Daoy (cell line): ENCODE measurements around the gene MLEC. TPM values are rescaled to one million over a fixed set of nuclear protein-coding genes. Genes with fewer than 3 reads are reported as not detected.

Experiments used
- DNase-seq: peaks from one replicate; pipeline ENCODE4 v3.0.0-alpha.2; 2015; ENCODE audit warnings: low read depth
- total RNA-seq: library from RNA; depleted of rRNA; stranded (reverse); fragments of >200 nt; shearing (Covaris generic); gene quantifications from 2 replicates; pipeline ENCODE4 v1.2.3, GENCODE V29; 2014

Gene MLEC
- total RNA-seq, 1 experiment from 2014 or later, result 108 TPM

DNA sequence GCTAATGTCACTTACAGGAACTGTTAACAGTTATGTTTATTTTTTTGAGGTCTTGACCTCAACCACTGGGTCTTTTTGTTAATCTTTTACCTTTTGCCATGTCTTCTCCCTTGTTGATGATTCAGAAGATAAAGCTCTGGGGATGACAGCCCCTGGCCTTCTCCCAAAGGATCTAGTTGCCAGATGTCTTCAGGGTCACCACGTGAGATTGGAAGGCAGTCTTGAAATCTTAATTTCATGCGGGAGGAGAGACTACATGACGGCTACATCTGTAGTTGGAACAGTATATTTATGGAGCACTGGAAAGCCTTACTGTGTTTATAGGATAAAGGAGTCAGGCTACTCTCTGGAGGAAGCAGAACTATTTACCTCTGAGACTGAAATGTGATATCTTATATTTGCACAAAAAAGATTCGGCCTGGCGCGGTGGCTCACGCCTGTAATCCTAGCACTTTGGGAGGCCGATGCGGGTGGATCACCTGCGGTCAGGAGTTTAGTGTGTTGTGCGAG lies 5.6 kb downstream of the MLEC start:
- DNase-seq, result no peak

DNA sequence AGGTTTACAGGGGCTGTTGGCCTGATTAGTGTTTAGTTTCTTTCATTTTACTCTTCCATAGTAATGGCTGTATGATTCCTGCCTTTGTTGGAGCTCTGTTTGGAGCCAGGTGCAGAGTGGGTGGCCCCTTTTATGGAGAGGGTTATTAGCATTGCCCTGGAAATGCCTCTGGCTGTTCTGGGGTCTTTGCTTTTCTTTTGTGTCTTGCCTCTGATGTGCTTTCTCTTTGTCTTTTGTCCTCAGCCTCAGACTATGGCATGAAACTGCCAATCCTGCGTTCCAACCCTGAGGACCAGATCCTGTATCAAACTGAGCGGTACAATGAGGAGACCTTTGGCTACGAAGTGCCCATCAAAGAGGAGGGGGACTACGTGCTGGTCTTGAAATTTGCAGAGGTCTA lies 6.9 kb downstream of the MLEC start:
- no peak for DNase-seq

DNA sequence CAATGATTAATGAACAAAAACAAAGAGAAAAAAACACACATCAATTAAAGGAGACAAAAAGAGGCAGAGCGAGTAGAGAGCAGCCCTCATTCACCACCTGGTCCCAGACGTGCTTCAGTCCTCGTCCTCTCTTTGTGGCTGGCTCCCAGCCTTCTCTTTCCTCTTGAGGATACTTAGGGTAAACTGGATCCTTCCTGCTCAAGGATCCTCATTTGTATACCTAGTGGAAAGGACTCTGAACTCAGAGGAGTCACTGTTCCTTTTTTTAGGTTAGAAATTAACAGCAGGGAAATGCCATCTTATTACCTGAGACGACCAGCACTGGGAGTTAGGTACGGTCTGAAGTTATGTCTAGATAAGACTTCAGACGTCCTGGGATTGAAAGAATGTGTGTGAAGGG lies 9.7 kb downstream of the MLEC start:
- DNase-seq, result no peak

DNA sequence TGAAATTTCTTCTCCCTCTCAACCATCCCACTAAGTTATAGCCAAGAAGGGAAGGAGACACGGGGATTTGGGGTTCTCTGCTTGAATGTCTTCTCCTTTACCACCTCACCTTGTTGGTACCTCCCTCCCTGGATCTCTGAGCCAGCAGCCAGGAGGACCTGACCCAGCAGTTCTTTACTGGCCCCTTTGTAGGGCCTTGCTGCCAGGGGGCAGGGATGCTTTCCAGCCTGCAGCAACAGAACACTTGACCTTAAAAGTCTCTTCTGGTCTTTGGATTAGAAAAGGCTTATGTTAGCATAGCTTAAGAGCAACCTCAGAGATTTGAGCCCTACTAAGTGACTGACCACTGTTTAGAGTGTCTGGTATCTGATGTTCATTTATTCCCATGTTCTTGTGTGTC lies 10.4 kb downstream of the MLEC start:
- no peak for DNase-seq

DNA sequence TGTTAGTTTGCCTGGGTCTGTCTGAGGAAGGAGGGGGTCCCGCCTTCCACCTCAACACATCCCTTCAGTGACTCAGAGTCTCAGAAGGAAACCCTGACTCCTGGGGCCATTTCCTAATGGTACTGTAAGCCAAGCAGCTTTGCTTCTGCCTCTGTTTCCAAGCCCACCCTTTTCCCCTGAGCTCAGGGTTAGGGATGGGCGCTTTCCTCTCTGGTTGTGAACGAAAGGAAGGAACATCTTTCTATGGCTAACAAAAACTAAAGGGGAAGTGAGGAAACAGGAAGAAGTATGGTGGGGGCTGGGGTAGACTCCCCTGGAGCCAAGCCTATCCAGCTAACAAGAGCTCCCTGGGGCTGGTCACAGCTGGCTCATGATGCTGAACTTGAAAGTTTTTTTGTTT lies 11.7 kb downstream of the MLEC start:
- no peak for DNase-seq

DNA sequence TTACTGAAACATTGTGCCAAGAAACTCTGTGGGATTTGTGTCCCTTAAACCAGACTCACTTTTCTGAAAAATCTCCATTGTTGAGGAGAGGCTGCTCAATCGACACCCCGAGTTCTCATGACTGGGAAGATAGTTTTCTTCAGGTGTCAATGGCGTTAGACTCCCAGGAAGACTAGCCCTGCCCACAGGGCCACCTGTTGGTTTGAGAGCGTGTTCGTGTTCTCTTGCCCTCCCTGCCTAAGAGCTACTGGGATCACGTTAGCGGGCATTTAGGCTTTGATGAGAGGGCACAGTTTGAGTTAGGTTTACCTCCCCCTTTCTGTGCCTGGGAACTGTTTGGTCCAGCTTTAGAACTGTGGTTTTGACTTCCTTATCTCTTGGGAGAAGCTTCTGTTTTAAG lies 12.6 kb downstream of the MLEC start:
- no peak for DNase-seq

DNA sequence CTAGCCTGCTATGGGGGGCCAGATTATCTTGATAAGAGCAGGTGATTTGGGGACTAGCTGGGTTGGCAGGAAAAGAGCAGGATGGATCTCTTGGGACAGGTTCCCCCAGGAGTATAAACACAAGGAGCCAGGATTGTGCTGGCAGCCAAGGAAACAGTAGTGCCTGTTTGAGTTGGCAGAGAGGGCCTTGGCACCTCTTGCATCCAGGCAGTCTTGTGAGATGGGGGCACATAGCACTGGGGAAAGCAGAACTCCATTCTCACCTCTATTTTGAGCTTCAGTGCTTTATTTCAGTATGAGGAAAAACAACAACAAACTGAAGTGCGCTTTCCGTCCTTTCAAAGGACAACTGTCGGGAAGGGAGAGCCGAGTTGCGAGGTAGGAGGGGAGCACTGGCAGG lies 13.9 kb downstream of the MLEC start:
- DNase-seq, result no peak

DNA sequence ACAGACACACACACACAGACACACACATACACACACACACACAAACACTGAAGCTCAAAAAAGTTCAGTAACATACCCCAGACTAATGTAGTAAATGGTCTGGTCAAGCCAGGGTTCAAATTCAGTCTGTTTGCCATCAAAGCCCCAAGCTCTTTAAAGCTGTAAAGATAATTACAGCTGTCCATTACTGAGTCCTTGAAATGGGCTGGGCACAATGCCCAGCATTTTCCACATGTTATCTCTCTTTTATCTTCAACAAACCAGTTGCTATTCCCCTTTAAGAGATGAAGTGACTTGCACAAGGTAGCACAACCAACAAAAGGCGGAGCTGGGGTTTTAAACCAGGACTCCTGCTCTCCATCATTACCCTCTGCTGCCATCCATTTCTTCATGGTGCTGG lies 15.7 kb downstream of the MLEC start:
- DNase-seq, result no peak

DNA sequence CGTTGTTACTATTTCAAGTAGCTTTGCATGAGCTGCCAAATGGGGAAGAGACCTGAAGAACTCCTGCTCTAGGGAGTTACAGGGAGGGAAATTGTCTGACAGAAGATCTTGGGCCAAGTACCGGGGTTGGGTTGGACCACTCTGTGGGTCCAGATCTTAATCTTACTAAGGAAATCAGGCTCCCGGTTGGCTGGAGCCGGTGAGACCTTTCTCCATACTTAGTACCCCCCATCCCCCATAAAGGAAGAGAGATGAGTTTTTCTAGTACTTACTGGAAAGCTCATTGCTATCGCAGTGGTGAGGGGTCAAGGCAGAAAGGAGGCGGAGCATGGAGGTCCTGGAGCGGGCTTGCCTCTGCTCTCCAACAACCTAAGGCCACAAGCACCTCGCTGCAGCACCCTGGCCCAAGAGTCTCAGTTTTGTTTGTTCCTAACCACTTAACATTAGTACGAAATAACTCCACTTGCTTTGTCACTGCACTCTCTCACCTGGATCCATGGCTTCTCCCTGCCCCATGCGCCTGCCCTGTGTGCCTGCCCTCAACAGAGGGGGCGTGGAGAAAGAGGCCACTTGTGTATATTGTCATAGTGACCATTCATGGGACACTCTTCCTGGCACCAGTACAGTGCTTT lies 16.5 kb downstream of the MLEC start:
- DNase-seq, result no peak

DNA sequence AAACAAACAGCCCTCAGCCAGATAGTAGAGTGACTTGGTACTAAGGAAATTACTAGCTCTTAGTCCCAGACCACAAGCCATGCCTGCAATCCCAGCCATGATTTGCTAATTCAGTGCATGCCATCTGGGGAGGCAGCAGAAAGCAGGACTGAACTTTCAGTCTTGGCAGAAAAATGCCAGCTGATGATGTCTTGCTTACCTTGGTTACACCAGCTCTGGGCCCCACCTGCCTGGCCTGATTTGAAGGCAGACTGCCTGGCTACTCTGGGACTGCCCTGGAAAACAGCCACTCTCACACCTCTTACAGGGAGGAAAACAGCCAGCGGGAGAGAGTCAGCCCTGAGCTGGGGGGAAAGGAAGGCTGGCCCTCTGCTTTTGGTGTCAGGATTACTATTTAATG lies 18.7 kb downstream of the MLEC start:
- DNase-seq, result no peak

DNA sequence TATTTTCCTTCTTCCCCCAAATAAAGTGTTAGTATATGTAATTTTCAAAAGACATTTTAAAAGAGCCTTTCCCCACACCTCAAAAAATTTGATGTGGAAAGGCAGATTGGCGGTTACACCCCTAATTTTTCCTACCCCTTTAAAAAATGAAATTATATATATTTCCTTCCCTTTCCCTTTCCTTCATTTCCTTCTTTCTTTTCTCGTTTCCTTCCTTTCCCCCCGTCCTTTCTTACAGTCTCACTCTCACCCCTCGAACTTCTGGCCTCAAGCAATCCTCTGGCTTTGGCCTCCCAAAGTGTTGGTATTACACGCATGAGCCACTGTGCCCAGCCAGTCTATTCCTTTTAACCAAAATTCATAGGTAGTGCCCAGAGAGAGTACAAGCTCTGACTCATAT lies 19.1 kb downstream of the MLEC start:
- DNase-seq, result no peak

DNA sequence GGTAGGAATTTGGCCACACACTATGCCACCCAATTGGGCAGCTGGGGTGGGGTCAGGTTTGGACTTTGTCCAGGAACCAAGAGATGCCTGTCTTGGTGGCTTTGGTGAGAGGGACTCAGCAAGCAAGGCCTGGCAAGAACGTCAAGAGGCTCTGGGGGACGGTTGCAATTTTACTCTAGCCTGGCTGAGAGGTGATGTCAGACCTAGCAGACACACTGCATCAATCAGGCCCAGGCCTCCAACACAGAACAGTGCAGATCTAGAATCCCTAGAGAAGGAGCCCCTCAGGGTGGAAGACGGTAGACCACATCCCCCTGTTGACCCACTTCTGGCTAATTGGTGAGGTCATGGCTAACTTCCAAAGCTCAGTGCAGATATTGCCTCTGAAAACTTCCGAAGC lies 21.7 kb downstream of the MLEC start:
- no peak for DNase-seq

DNA sequence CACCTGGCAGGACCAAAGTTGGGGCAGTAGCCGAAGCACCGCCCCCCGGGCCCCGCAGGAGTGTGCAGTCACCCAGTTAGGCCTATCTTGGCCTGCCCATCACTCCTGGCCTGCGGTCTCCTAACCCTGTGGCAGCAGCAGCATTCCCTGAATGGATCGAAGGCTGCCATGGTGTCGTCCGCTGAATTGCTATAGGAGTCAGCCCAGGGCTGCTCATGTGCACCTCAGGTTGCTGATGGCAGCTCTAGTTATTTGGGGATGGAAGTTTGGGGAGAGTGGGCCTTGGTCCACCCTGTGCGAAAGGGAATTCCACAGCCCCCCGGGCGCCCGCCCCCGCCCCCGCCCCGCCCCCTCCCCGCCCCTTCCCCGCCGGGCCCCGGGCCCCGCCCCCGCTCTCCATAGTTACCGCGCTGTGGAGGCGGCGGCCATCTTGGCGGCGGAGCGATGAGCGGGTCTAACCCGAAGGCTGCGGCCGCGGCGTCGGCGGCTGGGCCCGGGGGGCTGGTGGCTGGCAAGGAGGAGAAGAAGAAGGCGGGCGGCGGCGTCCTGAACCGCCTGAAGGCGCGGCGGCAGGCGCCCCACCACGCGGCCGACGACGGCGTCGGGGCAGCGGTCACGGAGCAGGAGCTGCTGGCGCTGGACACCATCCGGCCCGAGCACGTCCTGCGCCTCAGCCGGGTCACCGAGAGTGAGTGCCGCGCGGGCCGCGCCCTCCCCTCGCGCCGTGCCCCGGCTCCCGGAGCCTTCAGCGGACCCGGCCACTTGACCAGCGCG lies 23.3 kb downstream of the MLEC start, which contains the start of gene UNC119B:
TSS of gene UNC119B (plus strand) at position 428 of the 774 bp plus-strand sequence. CDS start at position 445, 17 bp downstream.
- DNase-seq, result peak; percentile 74

DNA sequence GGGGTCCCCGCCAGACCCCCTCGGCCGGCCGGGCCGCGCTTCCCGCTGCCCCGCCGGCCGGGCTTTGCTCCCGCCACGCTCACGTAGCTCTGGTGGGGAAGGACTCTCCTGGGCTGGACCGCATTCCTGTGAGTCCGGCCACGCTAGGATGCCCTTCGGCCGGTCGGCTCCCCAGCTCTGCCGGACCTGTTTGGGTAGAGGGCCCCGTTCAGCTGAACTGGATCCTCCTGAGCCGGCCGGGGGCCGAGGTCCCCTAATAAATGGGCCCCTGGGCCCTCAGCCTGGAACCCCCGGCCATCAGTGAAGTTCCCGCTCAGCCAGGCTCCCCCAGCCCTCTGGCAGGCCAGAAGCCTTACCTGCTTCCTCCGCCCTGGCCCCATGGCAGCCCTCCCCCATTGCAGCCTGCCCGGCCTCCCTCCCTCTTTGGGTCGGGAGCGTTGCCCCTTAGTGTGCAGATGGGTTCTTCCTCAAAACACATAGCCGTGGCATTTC lies 23.9 kb downstream of the MLEC start:
- no peak for DNase-seq

DNA sequence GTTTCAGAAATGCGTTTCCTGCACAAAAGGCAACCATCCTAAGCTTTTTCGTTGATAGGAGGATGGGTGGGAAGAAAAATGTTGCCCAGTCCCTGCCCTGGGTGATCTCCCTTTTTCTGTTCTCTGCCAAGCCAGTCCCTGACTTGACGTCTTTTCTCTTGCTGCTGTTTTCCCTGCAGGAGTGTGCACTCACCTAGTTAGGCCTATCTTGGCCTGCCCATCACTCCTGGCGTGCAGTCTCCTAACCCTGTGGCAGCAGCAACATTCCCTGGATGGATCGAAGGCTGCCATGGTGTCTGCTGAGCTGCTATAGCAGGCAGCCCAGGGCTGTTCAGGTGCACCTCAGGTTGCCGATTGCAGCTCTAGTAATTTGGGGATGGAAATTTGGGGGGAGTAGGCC lies 24.5 kb downstream of the MLEC start:
- DNase-seq, result no peak

DNA sequence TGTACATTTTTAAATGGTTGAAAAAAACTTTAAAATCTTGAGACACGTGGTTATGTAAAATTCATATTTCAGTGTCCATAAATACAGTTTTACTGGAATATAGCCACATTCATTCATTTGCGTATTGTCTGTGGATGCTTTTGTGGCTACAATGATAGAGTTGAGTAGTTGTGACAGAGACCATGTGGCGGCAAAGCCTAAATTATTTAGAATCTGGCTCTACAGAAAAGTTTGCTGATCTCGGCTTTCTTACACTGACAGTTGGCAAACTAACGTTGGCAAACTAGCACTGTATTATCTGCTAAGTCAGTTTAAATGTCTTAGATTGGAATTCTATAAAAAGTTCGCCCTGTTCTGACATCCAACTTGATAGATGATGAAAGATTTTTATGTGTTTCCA lies 25.7 kb downstream of the MLEC start:
- DNase-seq, result no peak

DNA sequence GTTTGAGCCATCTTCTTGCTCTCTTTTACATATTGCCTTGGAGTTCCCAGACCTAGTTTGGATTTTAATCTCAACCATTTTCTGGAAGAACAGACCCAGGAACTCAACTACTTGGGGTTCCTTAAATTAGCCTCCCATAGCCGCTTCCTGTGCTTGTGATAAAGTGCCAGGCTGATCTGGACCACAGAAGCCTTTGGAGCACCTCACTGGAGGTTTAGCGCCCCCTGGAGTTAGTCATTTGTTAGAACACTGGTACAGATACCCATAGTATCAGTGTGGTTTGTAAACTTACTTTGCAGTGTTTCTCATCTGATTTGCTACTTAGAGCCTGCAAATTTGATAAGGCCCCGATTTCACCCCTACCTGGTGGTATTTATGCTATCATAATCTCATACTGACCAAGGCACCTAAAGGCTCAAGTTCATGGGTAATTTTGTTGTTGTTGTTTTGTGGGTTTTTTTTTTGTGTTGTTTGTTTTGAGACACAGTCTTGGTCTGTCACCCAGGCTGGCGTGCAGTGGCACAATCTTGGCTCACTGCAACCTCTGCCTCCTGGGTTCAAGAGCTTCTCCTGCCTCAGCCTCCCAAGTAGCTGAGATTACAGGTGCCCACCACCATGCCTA lies 27.0 kb downstream of the MLEC start:
- DNase-seq, result peak; percentile 73

DNA sequence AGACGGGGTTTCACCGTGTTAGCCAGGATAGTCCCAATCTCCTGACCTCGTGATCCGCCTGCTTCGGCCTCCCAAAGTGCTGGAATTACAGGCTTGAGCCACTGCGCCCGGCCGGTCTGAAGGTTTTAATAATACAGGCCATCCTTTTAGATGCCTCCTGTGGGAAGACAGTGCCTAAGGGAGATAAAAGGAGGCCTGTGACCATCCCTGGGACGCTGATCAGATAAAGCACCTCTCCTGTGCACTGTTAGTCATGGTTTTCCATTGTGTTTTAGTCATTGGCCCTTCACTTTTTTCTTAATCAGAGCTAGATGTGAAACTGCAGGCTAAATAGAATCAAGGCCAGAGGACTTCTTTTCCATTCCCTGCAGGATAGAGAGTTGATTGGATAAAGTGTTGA lies 31.1 kb downstream of the MLEC start:
- DNase-seq, result no peak

DNA sequence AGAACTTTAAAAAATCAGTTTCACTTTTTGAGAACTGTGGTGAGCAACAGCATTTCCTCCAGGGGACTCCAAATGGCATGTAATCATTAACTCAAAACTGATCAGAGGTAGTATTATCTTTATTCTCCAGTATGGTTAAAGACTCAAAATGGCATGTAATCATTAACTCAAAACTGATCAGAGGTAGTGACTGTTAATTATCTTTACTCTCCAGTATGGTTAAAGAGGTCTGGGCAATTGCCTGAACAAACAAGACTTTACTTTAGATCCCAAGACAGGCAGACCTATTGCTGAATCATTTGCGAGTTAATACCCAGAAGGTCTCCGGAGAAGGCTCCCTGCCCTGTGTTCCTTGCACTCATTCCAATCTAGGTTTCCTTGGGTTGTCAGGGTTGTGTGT lies 32.1 kb downstream of the MLEC start:
- no peak for DNase-seq

DNA sequence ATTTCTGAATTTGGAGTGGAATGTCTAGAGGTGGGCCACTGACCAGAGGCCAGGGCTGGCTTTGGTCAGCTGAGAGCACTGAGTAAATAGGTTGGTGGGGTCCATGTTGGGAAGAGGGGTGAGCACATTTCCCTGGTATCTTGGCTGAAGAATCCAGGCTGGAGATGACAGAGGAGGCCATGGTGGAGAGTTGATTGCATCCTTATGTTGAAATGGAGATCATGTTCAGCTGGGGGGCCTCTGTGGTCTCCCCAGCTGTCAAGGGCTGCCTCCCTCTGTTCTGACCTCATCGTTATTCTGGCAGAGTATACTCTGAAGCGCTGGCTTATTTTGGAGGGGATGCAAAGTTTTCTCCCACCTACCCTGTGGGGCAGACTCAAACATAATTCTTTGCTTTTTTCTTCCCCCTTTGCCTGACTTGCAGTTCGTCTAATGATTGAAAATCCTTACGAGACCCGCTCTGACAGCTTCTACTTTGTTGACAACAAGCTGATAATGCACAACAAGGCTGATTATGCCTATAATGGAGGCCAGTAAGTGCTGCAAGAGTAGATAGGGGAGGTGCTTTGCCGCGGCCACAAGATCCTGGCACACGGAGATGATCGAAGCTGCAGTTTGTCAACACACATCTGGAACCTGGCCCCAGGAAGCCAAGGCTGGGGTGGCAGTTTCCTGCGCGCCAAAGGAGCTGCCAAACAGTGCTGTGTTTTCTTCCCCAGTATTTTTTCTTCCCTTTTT lies 32.7 kb downstream of the MLEC start:
- no peak for DNase-seq

DNA sequence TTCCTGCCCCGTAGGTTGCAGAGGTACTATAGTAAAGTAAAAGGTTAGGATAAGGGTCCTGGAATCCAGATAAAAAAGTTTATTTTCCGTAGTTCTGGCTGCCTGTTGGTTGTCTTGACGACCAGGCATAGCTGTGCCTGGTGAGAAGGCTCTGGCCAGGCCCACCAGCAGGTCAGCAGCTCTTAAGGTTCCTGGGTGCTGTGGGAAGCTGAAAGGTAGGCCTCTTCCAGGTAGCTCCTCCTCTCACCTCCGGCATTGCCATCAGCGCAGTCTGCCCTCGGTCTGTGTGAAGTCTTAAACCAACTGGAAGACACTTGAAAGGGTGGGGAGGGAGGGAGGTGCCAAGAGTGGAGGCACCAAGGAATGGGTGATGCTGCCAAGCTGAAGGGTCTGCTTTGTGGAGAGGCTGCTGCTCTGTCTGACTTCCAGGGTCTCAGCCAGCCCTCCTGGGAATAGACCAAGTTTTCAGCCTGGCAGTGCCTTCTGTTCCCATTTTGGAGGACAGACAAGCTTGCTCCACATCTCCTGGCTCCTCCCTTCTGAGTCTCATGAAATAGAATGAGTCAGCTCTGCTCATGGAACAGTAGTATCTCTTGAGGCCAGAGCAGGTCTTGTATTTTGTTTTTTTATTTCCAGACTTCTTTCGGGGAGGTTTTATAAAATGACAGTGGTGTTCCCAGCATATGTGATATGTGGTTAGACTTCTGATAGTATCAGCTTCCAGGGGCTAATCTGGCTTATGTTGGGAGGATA lies 33.5 kb downstream of the MLEC start:
- DNase-seq, result no peak
